Liver (tissue), 3 donors: ENCODE results near the gene BCL3.

Experiments used
- CTCF ChIP-seq: fragments of 150-350 bp; IDR thresholded peaks from 2 replicates; pipeline ENCODE4 v1.5.1; 2017; ENCODE audit warnings: improper control_type of control experiment, low read depth, low read length; ENCODE audit not compliant: missing input control
- JUND ChIP-seq, 2 donors: IDR thresholded peaks; 2 replicates each; pipeline ENCODE4 v1.6.1; 2016; ENCODE audit warnings: antibody characterized with exemption in 2 of 2
- MAX ChIP-seq: IDR thresholded peaks from 2 replicates; pipeline ENCODE4 v1.6.1; 2016; ENCODE audit warnings: antibody characterized with exemption
- RAD21 ChIP-seq, 2 donors: IDR thresholded peaks; 2 replicates each; pipeline ENCODE4 v1.6.1; 2016; ENCODE audit warnings: antibody characterized with exemption in 2 of 2, mild to moderate bottlenecking in 2 of 2
- ZBTB33 ChIP-seq: IDR thresholded peaks from 2 replicates; pipeline ENCODE4 v1.6.1; 2016; ENCODE audit warnings: antibody characterized with exemption
- donor health status: healthy.
- donor health status: healthy.

- TF ChIP-seq ZBTB33 (no peak), CTCF (no peak), MAX (no peak), RAD21 (IDR thresholded peaks at IDR 0.05) (no peak), JUND (IDR thresholded peaks at IDR 0.05) (no peak)
Measured at GRCh38 chr19:44704982-44705381, 43.5 kb upstream of the BCL3 start.
